T-helper 2 cell treated with Interferon-gamma antibody and Interleukin-4, amounts not matched to agents 100 ng/mL and 5 ng/mL, for 36 hours (primary cell): Measurements from ENCODE around the gene HSPA12B. TPM values are rescaled to one million over a fixed set of nuclear protein-coding genes. Genes with fewer than 3 reads are reported as not detected.

ENCODE experiments used
- intact Hi-C: fragments of 100-400 bp; cut with micrococcal nuclease; formaldehyde crosslinking; loops from one replicate; pipeline ENCODE4 v1.15.1; 2023
- total RNA-seq: library from RNA; stranded (reverse); gene quantifications from 2 replicates; pipeline ENCODE4 v1.2.3, GENCODE V29; 2022

The HSPA12B gene
- total RNA-seq, 1 donor from 2014 or later = not detected

- intact Hi-C loops = no loop called here
These were observed 31.5 kb downstream of the HSPA12B start for GRCh38 chr20:3763671-3764601.

DNA sequence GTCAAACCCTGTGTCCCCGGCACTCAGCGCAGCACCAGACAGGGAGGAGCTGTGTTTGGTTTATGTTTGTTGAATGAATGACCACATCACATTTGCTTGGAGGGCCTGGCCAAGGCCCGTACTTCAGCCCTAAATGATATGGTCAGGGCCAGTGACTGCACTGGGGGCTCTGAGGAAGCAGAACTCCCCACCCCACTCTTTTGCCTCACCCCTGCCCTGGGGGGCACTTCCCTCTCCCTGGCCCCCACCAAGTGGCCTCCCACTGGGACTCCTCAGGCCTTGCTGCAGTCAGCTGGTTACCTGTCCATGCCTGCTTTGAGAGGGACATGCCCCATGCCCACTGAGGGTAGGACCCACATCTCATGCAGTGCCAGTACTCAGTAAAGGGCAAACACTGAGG is 32.2 kb downstream of the HSPA12B start:
- intact Hi-C loops = loop anchor here (5.0 kb wide), 4 partner anchors 83 to 717 kb away; partner anchors contain the start of genes DDRGK1, DNAAF9, MAVS and MRPS26

GRCh38 chr20:3765171-3765882 is 32.8 kb downstream of the HSPA12B start:
- intact Hi-C loops = loop anchor here (5.0 kb wide), 4 partner anchors 82 to 718 kb away; partner anchors contain the start of genes DDRGK1, DNAAF9, MAVS and MRPS26

DNA sequence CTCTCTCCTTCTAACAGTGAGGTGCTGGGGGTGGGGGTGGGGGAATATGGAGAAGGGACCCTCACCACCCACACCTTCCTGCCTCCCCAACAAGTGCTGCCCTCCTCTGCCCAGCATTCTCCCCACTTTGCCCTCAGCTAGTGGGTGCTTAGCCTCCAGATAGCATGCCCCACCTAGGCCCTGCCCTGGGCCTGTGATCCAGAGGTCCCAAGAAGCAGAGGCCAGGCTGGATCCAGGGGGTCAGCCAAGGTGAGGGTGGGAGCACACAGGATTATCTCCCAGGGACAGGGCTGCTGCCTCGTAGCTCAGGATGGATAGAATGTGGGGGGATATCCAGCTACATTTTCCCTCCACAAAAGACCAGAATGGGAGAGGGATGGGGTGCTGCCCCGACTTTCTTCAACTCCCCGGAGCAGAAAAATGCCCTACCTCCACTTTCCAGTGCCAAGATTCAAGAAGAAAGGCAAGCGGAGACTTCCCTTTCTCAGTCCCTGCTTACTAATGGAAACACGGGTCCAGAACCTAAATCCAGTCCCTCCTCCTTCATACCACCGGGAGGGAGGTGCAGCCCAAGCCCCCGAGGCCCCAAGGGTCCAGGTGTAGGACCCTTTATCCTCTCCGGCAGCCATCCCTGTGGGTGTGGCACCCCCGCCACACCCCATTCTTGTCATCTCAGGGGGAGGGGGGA is 34.1 kb downstream of the HSPA12B start:
- intact Hi-C loops = loop anchor here (1.0 to 5.0 kb wide), 7 partner anchors 20 to 719 kb away; partner anchors contain the start of genes AP5S1, CENPB, DDRGK1 and DNAAF9

- intact Hi-C loops = loop anchor here (1.0 to 5.0 kb wide), 7 partner anchors 20 to 720 kb away; partner anchors contain the start of genes AP5S1, CENPB, DDRGK1 and DNAAF9
These were observed 34.6 kb downstream of the HSPA12B start for GRCh38 chr20:3767110-3767426.

GRCh38 chr20:3767427-3768341 is 35.2 kb downstream of the HSPA12B start, which contains the start of gene ADISSP:
ADISSP (minus strand) TSS chr20:3767753; CDS start chr20:3760100, 7,653 bp downstream.
- intact Hi-C loops = loop anchor here (1.0 to 5.0 kb wide), 9 partner anchors 14 to 720 kb away; partner anchors contain the start of genes AP5S1, CENPB, DDRGK1 and DNAAF9

GRCh38 chr20:3768342-3769130 is 36.1 kb downstream of the HSPA12B start:
- intact Hi-C loops = loop anchor here (1.0 to 5.0 kb wide), 7 partner anchors 15 to 721 kb away; partner anchors contain the start of genes DDRGK1, DNAAF9, MAVS and MRPS26

- intact Hi-C loops = no loop called here
These were observed 39.1 kb downstream of the HSPA12B start for GRCh38 chr20:3771552-3772058.

- intact Hi-C loops = no loop called here
These were observed 43.1 kb downstream of the HSPA12B start for GRCh38 chr20:3775457-3776108.

DNA sequence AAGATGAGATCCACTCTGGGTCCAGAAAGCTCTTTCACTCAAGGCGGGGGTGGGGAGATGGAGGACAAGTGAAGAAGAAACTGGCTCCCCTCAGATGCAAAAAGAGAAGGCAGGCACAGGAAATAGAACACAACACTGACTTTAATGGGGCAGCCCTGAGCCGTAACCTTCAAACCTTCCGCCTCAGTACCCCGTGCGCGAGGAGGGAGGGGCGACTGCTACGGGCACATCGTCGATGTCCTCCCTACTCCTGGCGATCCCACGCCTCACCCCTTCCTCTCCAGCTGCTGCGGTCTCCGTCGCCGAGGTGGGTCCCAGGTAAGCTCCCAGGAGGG is 44.9 kb downstream of the HSPA12B start:
- intact Hi-C loops = no loop called here

DNA sequence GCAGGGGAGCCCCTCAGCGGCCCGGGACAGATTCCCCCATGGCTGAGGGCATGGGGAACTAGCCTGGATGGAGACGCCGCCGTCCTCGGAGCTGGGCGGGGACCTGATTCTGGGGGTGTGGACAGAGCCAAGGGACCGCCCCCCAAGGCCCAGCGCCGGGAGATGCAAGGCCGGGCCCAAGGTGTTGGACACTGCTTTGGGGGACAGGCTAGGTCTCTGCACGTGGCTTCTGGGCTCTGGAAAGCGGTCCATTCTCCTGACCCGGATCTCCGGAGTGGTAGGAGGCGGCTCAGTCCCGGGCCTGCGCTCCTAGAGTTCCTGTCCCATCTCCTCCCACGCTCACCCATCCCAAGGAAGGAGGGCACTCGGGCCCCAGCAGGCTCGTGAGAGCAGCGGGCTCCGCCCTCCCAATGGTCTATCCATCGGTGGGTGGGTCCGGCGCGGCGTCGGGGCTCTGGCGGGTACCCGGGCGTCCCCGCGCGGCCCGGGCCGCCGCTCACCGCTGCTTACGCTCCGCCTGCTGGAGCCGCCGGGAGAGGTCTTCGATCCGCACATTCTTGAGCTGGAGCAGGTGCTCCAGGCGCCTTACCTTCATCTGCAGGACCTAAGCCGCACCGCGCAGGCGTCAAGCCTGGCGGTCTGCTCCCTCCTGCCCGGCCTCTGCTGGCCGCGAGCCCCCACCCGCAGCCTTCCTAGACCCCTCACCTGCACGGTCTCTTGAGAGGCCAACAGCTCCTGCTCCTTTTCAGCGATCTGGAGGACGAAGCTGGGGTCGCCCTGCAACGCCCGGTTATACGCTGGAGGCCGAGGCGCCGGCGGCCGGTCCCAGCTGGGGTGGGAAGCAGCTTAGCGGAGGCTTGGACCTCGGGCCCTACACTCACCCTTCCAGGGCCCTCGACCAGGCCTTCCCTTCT is 45.5 kb downstream of the HSPA12B start:
- intact Hi-C loops = no loop called here

GRCh38 chr20:3778976-3779375 is 46.5 kb downstream of the HSPA12B start:
- intact Hi-C loops = no loop called here

DNA sequence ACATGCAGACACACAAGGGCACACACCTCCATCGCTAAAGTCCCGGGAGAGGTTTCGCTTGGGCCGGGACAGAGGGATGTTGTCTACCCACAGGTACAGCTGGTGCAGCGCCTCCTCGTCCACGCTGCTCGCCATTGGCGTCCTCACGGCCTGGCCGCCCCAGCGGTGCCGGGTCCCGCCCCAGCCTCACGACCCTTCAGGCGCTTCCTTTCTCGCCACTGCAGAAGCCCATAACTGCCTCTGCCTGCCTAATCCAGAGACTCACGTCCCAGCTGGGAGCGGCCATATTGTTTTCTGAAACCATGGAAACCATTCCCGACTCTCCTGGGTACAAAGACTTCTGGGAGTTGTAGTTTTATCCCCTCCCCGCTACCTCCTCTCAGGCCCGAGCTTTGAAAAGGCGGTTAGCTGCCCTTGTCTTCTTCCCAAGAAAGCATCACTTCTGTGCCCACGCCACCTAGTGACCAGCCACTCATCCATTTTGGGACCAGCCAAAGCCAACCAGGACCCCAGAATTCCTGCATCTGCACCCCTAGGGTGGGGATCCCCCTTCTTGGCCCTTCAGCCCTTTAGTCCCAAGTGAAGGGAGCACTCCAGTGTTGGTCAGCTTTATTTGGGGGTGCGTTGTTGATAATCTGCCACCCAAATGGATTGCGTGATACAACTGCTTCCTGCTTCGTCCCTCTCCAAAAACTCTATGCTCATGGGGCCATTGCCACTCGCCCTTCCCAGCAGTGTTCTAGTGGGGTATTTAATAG is 48.8 kb downstream of the HSPA12B start, which contains the start of gene SPEF1:
Gene SPEF1, minus strand, starts transcription at position 296 of the 758 bp plus-strand sequence. Its CDS starts 161 bp downstream, at position 135.
- intact Hi-C loops = no loop called here

- intact Hi-C loops = no loop called here
These were observed 50.1 kb downstream of the HSPA12B start for GRCh38 chr20:3782597-3782996.

- intact Hi-C loops = no loop called here
These were observed 50.6 kb downstream of the HSPA12B start for GRCh38 chr20:3783068-3783489.

- intact Hi-C loops = no loop called here
These were observed 51.2 kb downstream of the HSPA12B start for GRCh38 chr20:3783511-3784195.
